Measurements from ENCODE around the gene CDKN2C.
"Not testable (repeated sequence)": the region's sequence is repeated elsewhere in the genome, so short reads cannot be mapped to it uniquely, and the experiment has no call there.

Gene CDKN2C

GRCh38 chr1:50969611-50970508 is at the start of gene CDKN2C:
TSS of gene CDKN2C (plus strand) at chr1:50970245. CDS start at chr1:50970369, 124 bp downstream.
- DNase-seq = peak; percentile 44

- DNase-seq = no peak
Measured at GRCh38 chr1:50920409-50920808, 49.6 kb upstream of the CDKN2C start.

GRCh38 chr1:50921029-50921428 is 49.0 kb upstream of the CDKN2C start:
- no peak for DNase-seq

- no peak for DNase-seq
Measured at GRCh38 chr1:50923564-50923963, 46.5 kb upstream of the CDKN2C start.

GRCh38 chr1:50929376-50929958 is 40.6 kb upstream of the CDKN2C start:
- DNase-seq = no peak

- DNase-seq = no peak
Measured at GRCh38 chr1:50930193-50930592, 39.9 kb upstream of the CDKN2C start.

- DNase-seq = no peak
Measured at GRCh38 chr1:50930965-50931737, 38.9 kb upstream of the CDKN2C start.

GRCh38 chr1:50932043-50932442 is 38.0 kb upstream of the CDKN2C start:
- not testable (repeated sequence) for DNase-seq

- not testable (repeated sequence) for DNase-seq
Measured at GRCh38 chr1:50933770-50934169, 36.3 kb upstream of the CDKN2C start.

- no peak for DNase-seq
Measured at GRCh38 chr1:50934838-50935237, 35.2 kb upstream of the CDKN2C start.

- DNase-seq = not testable (repeated sequence)
Measured at GRCh38 chr1:50935276-50935675, 34.8 kb upstream of the CDKN2C start.

GRCh38 chr1:50936321-50936720 is 33.7 kb upstream of the CDKN2C start:
- no peak for DNase-seq

- DNase-seq = no peak
Measured at GRCh38 chr1:50940291-50940690, 29.8 kb upstream of the CDKN2C start.

GRCh38 chr1:50942334-50942733 is 27.7 kb upstream of the CDKN2C start:
- DNase-seq = no peak

GRCh38 chr1:50949286-50949982 is 20.6 kb upstream of the CDKN2C start:
- DNase-seq = no peak

- DNase-seq = no peak
Measured at GRCh38 chr1:50950396-50950795, 19.6 kb upstream of the CDKN2C start.

- not testable (repeated sequence) for DNase-seq
Measured at GRCh38 chr1:50952566-50952965, 17.5 kb upstream of the CDKN2C start.

- DNase-seq = no peak
Measured at GRCh38 chr1:50955116-50955515, 14.9 kb upstream of the CDKN2C start.

- DNase-seq = peak; percentile 18
Measured at GRCh38 chr1:50959303-50959912, 10.6 kb upstream of the CDKN2C start.

GRCh38 chr1:50959913-50960844 is 9.9 kb upstream of the CDKN2C start, which contains the start of gene FAF1:
TSS of gene FAF1 (minus strand) at chr1:50960267. CDS start at chr1:50959811, 456 bp downstream.
- DNase-seq = peak; percentile 94

GRCh38 chr1:50964863-50965262 is 5.2 kb upstream of the CDKN2C start:
- DNase-seq = no peak

Data from activated T-cell treated with anti-CD3 and anti-CD28 coated beads for 4 hours (primary cell).